GM13977 (cell line): Measurements from ENCODE around the gene CFAP92.

Experiments
- DNase-seq: peaks from one replicate; pipeline ENCODE4 v3.0.0; 2012; ENCODE audit warnings: low spot score
- in situ Hi-C: fragments of 300-500 bp; cut with MboI; formaldehyde crosslinking; loops from one replicate; pipeline ENCODE4 v1.12.0; 2022; ENCODE audit warnings: low sequenced_read_pairs, low pct_unique_long_range_greater_than_20kb, mixed read lengths, inconsistent platforms; ENCODE audit not compliant: unreplicated experiment
- TF ChIP-seq, protein P1 (sequence below): IDR thresholded peaks from 2 replicates; pipeline ENCODE4 v1.5.1; 2012; ENCODE audit warnings: mild to moderate bottlenecking, control low read depth; ENCODE audit not compliant: insufficient read depth; ENCODE audit errors: extremely low read depth, missing control alignments

The CFAP92 gene

DNA sequence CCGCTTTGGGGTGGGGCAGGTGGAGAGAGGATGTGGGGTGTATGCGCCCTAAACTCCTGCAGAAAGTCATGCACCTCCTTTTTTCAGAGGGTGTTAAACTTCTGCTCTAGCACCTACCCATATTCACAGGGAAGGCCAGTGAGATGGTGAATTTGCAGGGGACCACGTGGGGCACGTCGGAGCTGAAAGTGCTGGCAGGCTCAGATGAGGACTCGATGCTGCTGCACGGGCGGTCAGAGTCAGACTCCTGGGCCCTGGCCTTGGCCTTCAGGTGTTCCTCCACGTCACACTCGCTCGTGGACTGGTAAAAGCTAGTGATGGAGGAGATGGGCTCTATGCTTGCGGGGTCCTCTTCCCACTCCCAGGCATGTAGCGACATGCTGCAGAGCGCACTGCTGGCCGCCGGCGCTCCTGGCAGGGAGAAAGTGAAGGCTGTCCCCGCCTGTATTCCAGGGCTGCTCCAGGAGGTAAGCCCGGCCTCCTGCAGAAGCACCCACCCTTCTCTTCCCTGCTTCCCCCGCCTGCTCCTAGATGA, 883 bp downstream of the CFAP92 start:
- TF ChIP-seq, protein P1, sequence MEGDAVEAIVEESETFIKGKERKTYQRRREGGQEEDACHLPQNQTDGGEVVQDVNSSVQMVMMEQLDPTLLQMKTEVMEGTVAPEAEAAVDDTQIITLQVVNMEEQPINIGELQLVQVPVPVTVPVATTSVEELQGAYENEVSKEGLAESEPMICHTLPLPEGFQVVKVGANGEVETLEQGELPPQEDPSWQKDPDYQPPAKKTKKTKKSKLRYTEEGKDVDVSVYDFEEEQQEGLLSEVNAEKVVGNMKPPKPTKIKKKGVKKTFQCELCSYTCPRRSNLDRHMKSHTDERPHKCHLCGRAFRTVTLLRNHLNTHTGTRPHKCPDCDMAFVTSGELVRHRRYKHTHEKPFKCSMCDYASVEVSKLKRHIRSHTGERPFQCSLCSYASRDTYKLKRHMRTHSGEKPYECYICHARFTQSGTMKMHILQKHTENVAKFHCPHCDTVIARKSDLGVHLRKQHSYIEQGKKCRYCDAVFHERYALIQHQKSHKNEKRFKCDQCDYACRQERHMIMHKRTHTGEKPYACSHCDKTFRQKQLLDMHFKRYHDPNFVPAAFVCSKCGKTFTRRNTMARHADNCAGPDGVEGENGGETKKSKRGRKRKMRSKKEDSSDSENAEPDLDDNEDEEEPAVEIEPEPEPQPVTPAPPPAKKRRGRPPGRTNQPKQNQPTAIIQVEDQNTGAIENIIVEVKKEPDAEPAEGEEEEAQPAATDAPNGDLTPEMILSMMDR, result no peak
- in situ Hi-C loops, result no loop called here
- no peak for DNase-seq

DNA sequence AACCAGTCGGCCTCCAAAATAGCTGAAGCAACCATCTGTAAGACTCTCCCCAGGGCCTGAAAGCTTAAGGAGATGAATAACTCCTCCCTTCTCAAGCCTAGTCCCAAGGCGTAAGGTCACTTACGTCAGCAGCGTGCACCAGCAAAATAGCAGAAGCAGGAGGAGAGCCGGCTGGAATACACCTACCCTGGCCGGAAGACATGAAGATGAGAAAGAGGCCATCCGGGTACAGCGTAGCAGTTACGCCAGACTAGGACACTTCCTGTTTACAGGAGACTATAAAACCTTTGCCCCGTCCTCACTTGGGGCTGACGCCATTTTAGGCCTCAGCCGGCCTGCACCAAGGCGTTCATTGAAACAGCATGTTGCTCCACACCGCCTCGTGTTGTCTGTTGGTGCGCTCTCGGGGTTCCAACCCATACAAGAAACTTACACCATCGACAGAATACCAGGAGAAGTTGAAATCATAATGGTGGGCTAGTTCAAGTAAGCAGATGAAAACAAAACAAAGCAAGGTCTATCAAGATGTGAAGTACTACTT, 2.5 kb downstream of the CFAP92 start:
- TF ChIP-seq, protein P1, result no peak
- no peak for DNase-seq
- in situ Hi-C loops, result no loop called here

DNA sequence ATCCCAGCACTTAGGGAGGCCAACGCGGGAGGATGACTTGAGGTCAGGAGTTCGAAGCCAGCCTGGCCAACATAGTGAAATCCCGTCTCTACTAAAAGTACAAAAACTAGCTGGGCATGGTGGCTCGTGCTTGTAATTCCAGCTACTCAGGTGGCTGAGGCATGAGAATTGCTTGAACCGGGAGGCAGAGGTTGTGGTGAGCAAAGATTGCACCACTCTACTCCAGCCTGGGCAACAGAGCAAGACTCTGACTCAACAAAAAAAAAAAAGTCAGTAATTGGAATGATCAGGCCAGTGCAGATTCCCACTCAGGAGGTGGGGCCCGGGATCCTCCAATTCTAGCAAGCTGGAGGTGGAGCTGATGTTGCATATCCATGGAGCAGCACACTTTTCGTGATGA, 5.6 kb downstream of the CFAP92 start:
- no peak for DNase-seq
- in situ Hi-C loops, result no loop called here
- TF ChIP-seq, protein P1, result no peak

DNA sequence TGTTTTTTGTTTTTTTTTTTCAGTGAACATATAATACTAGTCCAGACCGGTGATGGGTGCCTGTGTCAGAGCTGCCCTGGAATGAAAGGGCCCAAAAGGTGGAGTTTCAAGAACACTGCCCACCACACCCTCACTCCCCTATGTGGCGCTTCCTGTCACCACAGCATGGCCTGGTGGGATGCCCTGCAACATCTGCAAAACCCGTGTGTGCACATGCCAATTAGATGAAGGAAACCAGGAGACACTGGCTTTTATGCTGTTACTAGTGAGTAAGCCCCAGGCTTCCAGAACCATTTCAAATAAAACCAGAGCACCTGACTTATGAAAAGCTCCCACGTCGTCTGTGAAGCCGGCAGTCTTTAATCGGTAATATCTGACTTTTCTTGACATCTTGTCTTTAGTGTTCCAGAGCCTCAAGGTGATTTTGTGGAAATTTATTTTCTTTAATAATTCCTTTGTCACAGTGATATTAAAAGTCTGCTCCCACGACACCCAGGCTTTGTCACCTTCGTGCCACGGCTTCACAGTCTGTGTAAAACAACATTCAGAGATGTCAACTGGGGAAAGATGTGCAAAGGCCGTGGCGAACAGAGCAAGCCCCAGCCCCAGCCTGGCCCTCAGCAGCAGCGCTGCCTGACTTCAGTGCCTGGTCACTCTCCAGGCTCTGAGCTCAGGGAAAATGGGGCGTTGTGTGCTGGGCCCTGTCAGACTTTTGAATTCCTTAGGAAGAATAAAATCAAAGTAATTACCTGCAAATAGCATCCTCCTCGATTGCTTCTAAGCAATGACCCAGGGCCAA, 6.4 kb downstream of the CFAP92 start:
- in situ Hi-C loops, result no loop called here
- TF ChIP-seq, protein P1, result no peak
- no peak for DNase-seq

DNA sequence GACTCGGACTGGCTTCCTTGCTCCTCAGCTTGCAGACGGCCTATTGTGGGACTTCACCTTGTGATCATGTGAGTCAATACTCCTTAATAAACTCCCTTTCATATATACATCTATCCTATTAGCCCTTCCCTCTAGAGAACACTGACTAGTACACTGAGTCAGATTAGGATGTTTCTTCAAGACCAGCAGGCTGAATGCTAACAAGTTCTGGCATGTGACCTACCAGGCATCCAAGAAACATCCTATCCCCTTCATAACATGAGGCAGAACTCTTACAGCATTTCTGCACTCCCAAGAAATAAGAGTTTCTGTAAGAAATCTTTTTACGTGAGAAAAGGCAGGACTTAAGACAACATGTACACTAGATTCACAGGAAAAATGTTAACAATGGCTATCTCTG, 9.3 kb downstream of the CFAP92 start:
- in situ Hi-C loops, result no loop called here

DNA sequence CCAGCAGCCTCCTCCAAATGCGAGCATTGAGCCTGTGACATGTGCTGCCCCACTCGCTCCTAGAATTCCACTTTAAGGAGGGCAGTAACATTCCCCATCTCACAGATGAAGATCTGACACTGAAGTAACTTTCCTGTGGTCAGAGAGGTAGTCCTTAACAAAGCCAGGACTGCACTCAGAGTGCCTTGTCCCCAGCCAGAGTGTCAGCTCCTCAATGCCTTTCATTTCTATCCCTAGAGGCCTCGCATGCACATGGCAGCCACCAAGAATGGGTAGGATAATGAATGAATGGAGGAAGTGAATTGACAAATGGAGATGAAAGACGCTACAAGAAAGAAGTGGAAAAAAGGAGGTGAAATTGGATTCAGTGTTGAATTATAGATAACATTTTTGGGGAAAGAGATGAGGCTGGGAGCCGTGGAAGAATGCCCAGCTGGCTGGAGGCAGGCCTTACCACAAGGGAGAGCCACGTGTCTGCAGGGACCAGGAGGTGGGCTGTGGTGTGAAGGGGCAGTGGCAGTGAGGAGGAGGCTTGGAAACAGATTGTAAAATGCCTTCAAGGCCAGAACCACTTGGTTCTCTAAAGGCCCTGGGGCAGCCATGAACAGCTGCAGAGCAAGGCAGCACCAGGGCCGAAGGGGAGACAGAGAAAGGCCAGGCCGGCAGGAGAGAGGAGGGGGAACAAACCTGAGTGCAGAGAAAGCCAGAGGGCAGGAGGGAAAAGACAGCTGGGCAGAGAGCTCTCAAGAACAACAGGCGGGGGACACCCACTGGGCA, 10.4 kb downstream of the CFAP92 start:
- TF ChIP-seq, protein P1, result no peak
- no peak for DNase-seq
- in situ Hi-C loops, result no loop called here

More for the DNA sequence above, 9.3 kb downstream of the CFAP92 start:
- TF ChIP-seq, protein P1, result no peak
- DNase-seq, result no peak
